Heart right ventricle (tissue), 16 donors: ENCODE measurements around the gene N4BP2. TPM values are rescaled to one million over a fixed set of nuclear protein-coding genes. Genes with fewer than 3 reads are reported as not detected.

Experiments
- ATAC-seq, 8 donors: fragments of 200-7000 bp; cut with Tn5 transposase; one replicate each; pipeline ENCODE4 v1.9.1; 2020; ENCODE audit warnings: mild to moderate bottlenecking in 8 of 8, moderate library complexity in 8 of 8, moderate number of reproducible peaks in 1 of 8
- DNase-seq, 2 donors: peaks; one replicate each; pipeline ENCODE4 v3.0.0-alpha.2; 2020
- H3K27ac ChIP-seq, 10 donors: fragments of 200-600 bp; sonication (generic) in 2 of 10; one replicate each; pipeline versions ENCODE4 v1.5.0 to v1.8.0; 2020 to 2022; ENCODE audit warnings: mild to moderate bottlenecking in 3 of 10
- H3K27me3 ChIP-seq, 7 donors: fragments of 200-600 bp; one replicate each; pipeline ENCODE4 v1.8.0; 2021 to 2022; ENCODE audit warnings: mild to moderate bottlenecking in 2 of 7
- H3K36me3 ChIP-seq, 9 donors: fragments of 200-600 bp; sonication (generic) in 1 of 9; one replicate each; pipeline versions ENCODE4 v1.5.0 to v1.8.0; 2020 to 2022; ENCODE audit warnings: mild to moderate bottlenecking in 2 of 9
- H3K4me1 ChIP-seq, 9 donors: fragments of 200-600 bp; sonication (generic) in 1 of 9; one replicate each; pipeline versions ENCODE4 v1.5.0 to v1.8.0; 2020 to 2022; ENCODE audit warnings: mild to moderate bottlenecking in 4 of 9
- H3K4me3 ChIP-seq, 10 donors: fragments of 200-600 bp; sonication (generic) in 2 of 10; one replicate each; pipeline versions ENCODE4 v1.5.0 to v1.8.0; 2020 to 2022; ENCODE audit warnings: mild to moderate bottlenecking in 7 of 10, moderate library complexity in 2 of 10
- H3K9me3 ChIP-seq, 11 donors: fragments of 200-600 bp in 10 of 11; sonication (generic) in 2 of 11; one replicate each; pipeline versions ENCODE4 v1.5.0 to v1.8.0; 2013 to 2022; ENCODE audit warnings: mild to moderate bottlenecking in 2 of 11, control low read depth in 1 of 11, moderate library complexity in 1 of 11
- WGBS, 2 donors: extraction: QIAGEN DNeasy Blood & Tissue Kit; methylation state at CpG; one replicate each; pipeline ENCODE4 v1.1.7; 2013; ENCODE audit warnings: inconsistent platforms in 1 of 2; 5-methylcytosine and 5-hydroxymethylcytosine counted together
- intact Hi-C, 10 donors: fragments of 100-400 bp; cut with DNase I; formaldehyde crosslinking; loops; one replicate each; pipeline versions ENCODE4 v1.11.1 to v1.14.2; 2022
- polyA plus RNA-seq, 2 donors: library from polyadenylated mRNA; stranded (reverse); fragments of 200-250 nt; gene quantifications; one replicate each; pipeline ENCODE4 v1.2.3, GENCODE V29; 2013
- total RNA-seq, 10 donors: library from RNA; stranded (reverse); fragmentation: NEBNext Ultra II Directional in 3 of 10; extraction: Animal tissue kit (Norgen Biotek cat#: 25700) in 3 of 10; gene quantifications; one replicate each; pipeline versions ENCODE4 v1.2.1 to v1.2.4, GENCODE V29; 2021 to 2023
- TF ChIP-seq, protein P1 (sequence below), 9 donors: fragments of 200-600 bp; sonication (generic) in 2 of 9; IDR thresholded peaks; one replicate each; pipeline versions ENCODE4 v1.5.0 to v1.8.0; 2021 to 2022; ENCODE audit warnings: antibody characterized with exemption in 9 of 9, mild to moderate bottlenecking in 5 of 9, moderate library complexity in 1 of 9
- donor health status: Arrhythmogenic right ventricular cardiomyopathy.
- donor health status: ischemic (EF 13 %, LVEDD 7.1; RV severe dilation, severe dysfunction).
- donor health status: healthy with polysubstance abuse.
- donor health status: DM: no; HTN: yes; CAD: no.
- donor health status: DM: no; HTN: no; CAD: no.
- donor health status: ischemic (EF 25% LVEDD 6.9; RV normal size, moderate dysfunction).
- donor health status: ischemic (EF 25% LVEDD 5.7; RV mildly dilated, moderate dysfunction).
- donor health status: healthy.
- donor health status: DM: yes; HTN: yes; CAD: no.
- donor health status: Ischemic cardiomyopathy.
- donor health status: ischemic (EF 35%, LVEDD 5.7; RV mildly dilated, moderate dysfunction).
- donor health status: nonischemic (EF 11% LVEDD 7.7; RV severe dilation, severe dysfunction).
- donor health status: DM: yes; HTN: yes; CAD: no.
- donor health status: PGD.
- donor health status: ischemic (EF 29% LVEDD 5.4; RV normal size, mild dysfunction).
- donor health status: nonischemic (EF 23%, LVEDD 6.1; RV moderate dilation, normal function).

N4BP2 gene
- total and polyA plus RNA-seq, 12 donors: 0.65 to 6.9 (median 5.1) TPM

DNA sequence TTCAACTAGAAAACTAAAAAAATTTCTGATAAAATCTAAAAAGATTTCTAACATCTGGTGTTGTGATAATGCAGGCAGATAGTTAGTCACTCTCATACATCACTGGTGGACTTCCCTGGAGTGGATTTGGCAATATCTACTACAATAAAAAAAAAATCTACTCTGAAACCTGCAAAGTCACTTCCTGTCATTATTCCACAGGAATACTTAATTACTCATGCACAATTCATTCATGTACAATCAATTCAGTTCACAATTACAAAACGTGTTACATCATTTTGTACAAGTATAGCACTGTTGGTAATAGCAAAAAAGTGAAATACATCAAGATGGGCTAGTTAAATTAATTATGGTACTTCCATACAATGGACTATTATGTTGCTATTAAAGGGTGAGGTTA, 123.7 kb downstream of the N4BP2 start:
- H3K36me3 ChIP-seq: no peaks in the 10 kb centered on the region
- DNase-seq: no peak
- peak overlapping the region in 3 of 10 donors; percentile 48 to 53 (median 49) for H3K27ac ChIP-seq
- H3K4me3 ChIP-seq: no peak overlapping the region
- ATAC-seq: peak in 7 of 8 donors; percentile 42 to 92 (median 72)
- TF ChIP-seq, protein P1, sequence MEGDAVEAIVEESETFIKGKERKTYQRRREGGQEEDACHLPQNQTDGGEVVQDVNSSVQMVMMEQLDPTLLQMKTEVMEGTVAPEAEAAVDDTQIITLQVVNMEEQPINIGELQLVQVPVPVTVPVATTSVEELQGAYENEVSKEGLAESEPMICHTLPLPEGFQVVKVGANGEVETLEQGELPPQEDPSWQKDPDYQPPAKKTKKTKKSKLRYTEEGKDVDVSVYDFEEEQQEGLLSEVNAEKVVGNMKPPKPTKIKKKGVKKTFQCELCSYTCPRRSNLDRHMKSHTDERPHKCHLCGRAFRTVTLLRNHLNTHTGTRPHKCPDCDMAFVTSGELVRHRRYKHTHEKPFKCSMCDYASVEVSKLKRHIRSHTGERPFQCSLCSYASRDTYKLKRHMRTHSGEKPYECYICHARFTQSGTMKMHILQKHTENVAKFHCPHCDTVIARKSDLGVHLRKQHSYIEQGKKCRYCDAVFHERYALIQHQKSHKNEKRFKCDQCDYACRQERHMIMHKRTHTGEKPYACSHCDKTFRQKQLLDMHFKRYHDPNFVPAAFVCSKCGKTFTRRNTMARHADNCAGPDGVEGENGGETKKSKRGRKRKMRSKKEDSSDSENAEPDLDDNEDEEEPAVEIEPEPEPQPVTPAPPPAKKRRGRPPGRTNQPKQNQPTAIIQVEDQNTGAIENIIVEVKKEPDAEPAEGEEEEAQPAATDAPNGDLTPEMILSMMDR (IDR thresholded peaks at IDR 0.05): no peak
- H3K4me1 ChIP-seq: peaks cover 0 to 26% (median 0%) of the 10 kb centered on the region in 9 donors
- peaks cover 0 to 22% (median 0%) of the 10 kb centered on the region in 7 donors for H3K27me3 ChIP-seq
- H3K9me3 ChIP-seq: no peaks in the 10 kb centered on the region
- WGBS, 2 donors: 39 to 59% methylated on average over 1 of the region's 1 CpG
- intact Hi-C loops: no loop called here

DNA sequence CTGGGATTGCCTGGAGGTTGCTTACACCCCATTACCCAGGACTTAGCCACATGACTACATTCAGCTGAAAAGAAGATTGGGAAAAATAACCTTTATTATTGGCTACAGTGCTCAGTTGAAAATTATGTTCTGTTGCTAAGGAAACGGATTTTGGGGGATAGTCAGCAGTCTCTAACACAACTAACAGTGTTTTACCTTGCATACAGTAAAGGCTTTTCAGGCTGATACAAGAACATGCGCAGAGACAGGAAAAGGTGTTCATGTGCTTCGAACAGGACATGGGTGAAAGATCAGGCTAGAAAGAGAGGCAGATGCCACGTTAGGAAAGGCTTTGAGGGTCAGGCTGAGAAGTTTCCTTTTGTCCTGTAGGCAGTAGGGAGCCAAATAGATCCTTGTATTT, 125.4 kb downstream of the N4BP2 start:
- Histone ChIP-seq H3K4me3 (no peak overlapping the region), H3K36me3 (no peaks in the 10 kb centered on the region), H3K27ac (no peak overlapping the region), H3K27me3 (peaks cover 0 to 14% (median 0%) of the 10 kb centered on the region in 7 donors), H3K4me1 (peaks cover 0 to 32% (median 0%) of the 10 kb centered on the region in 9 donors), H3K9me3 (no peaks in the 10 kb centered on the region)
- TF ChIP-seq, protein P1 (IDR thresholded peaks at IDR 0.05): no peak
- intact Hi-C loops: no loop called here
- ATAC-seq: no peak
- DNase-seq: no peak
- WGBS, 2 donors: 87% methylated on average over 4 of the region's 4 CpGs

DNA sequence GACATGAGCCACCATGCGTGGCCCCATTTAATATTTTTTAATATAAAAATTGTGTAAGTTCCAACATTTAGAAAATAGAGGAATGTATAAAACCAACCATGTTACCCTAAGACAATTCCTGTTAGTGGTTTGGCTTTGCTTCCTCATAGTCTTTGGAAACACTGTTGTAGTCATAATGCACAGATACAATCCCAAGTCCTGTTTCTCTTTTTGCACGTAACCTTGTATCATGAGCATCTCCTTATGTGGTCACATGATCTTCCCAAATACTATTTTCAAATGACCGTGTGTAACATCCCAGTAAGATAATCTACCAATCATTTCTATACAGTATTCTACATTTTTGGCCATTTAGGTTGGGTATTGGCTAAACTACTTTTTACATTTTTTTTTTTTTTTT, 126.3 kb downstream of the N4BP2 start:
- intact Hi-C loops: no loop called here

DNA sequence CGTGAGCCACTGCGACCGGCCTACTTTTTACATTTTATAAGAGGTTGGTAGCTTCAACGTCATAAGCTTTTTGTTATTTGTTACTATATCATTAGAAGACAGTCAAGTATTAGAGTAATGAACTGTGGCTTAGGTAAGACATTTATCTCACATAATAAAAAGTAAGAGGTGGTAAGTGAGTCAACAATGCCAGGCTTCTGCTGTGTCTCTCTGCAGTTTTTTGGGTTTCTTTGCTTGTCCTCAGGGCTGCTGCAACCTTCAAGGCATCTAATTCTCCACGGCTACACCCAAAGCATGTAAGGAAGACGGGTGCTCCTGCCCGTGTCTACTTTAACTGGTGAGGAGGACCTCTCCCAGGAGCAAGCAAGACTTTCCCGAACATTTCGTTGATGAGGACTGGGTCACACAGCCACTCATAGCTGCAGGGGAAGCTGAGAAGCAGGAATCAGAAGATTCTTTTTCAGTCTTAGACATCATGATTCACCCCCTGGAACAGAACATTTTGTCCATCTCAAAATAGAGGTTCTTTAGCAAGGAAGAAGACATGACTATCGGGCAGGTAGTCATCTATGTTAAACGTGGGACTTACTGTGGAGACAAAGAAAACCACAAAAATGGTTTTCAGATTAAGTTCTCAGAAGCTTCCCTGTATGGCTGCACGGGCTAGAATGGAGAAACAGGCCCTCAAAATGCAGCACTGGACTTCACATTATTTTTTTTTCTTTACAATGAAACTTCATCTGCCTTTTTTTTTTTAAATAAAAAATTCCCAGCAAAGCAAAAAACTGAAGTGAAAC, 127.2 kb downstream of the N4BP2 start:
- TF ChIP-seq, protein P1 (IDR thresholded peaks at IDR 0.05): no peak
- ATAC-seq (no peak), DNase-seq (no peak)
- Histone ChIP-seq H3K4me3 (no peak overlapping the region), H3K9me3 (no peaks in the 10 kb centered on the region), H3K4me1 (peaks cover 0 to 32% (median 0%) of the 10 kb centered on the region in 9 donors), H3K36me3 (no peaks in the 10 kb centered on the region), H3K27ac (no peak overlapping the region), H3K27me3 (peaks cover 0 to 5% (median 0%) of the 10 kb centered on the region in 7 donors)
- WGBS, 2 donors: 90% methylated on average over 12 of the region's 12 CpGs
- intact Hi-C loops: no loop called here

More for the DNA sequence above, 126.3 kb downstream of the N4BP2 start:
- 94 to 100% methylated on average over 3 of the region's 3 CpGs for WGBS, 2 donors
- no peak overlapping the region for H3K4me3 ChIP-seq
- ATAC-seq (no peak), DNase-seq (no peak)
- peaks cover 0 to 5% (median 0%) of the 10 kb centered on the region in 7 donors for H3K27me3 ChIP-seq
- peaks cover 0 to 32% (median 0%) of the 10 kb centered on the region in 9 donors for H3K4me1 ChIP-seq
- no peaks in the 10 kb centered on the region for H3K36me3 ChIP-seq
- H3K9me3 ChIP-seq: no peaks in the 10 kb centered on the region
- H3K27ac ChIP-seq: no peak overlapping the region
- TF ChIP-seq, protein P1 (IDR thresholded peaks at IDR 0.05): no peak
